ENCODE measurements around the gene LETM1. TPM values are rescaled to one million over a fixed set of nuclear protein-coding genes. Genes with fewer than 3 reads are reported as not detected.

Gene LETM1
- total and polyA plus RNA-seq, 2 of the 13 experiments (the other 11 are each of a cell fraction or from before 2014, with no cell fraction given) = 9.7 to 41.6 TPM

DNA sequence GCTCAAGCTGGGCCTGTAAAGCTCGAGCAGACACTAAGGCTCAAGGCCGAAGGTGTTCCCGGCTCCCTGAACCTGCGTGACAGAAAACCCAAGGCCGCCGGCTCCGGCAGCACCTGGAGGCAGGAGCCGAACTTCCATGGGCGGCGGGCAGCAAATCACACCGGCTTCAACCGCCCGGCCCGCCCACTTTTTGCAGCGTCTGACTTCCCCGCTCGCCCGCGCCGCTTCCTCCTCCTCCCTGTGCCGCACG lies 14.3 kb upstream of the LETM1 start (continued):
- TF ChIP-seq MXI1 (IDR thresholded peaks at IDR 0.05; ENCODE audit: borderline replicate concordance, low read depth, low read length) = peak; percentile 50; the same call in 1 of the 3 replicates
- TF ChIP-seq TGIF2 (CRISPR knock-in tag; IDR thresholded peaks at IDR 0.05) = peak; percentile 10; the same call in 1 of the 2 replicates
- TF ChIP-seq, protein P1, sequence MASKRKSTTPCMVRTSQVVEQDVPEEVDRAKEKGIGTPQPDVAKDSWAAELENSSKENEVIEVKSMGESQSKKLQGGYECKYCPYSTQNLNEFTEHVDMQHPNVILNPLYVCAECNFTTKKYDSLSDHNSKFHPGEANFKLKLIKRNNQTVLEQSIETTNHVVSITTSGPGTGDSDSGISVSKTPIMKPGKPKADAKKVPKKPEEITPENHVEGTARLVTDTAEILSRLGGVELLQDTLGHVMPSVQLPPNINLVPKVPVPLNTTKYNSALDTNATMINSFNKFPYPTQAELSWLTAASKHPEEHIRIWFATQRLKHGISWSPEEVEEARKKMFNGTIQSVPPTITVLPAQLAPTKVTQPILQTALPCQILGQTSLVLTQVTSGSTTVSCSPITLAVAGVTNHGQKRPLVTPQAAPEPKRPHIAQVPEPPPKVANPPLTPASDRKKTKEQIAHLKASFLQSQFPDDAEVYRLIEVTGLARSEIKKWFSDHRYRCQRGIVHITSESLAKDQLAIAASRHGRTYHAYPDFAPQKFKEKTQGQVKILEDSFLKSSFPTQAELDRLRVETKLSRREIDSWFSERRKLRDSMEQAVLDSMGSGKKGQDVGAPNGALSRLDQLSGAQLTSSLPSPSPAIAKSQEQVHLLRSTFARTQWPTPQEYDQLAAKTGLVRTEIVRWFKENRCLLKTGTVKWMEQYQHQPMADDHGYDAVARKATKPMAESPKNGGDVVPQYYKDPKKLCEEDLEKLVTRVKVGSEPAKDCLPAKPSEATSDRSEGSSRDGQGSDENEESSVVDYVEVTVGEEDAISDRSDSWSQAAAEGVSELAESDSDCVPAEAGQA (IDR thresholded peaks at IDR 0.05; ENCODE audit: low read depth) = no peak
- TF ChIP-seq, protein P1 (CRISPR knock-in tag; IDR thresholded peaks at IDR 0.05; ENCODE audit: borderline replicate concordance) = no peak
- no peak for TF ChIP-seq ZKSCAN8 (CRISPR knock-in tag; IDR thresholded peaks at IDR 0.05; ENCODE audit: borderline replicate concordance)
- TF ChIP-seq ZNF383 (CRISPR knock-in tag; IDR thresholded peaks at IDR 0.05; ENCODE audit: borderline replicate concordance) = 0 out of 2 replicates have a peak, but pooled peaks have one; percentile 30
- no peak for TF ChIP-seq WIZ (CRISPR knock-in tag; IDR thresholded peaks at IDR 0.05)
- TF ChIP-seq ZNF264 (CRISPR knock-in tag; IDR thresholded peaks at IDR 0.05) = no peak
- peak; percentile 73 for TF ChIP-seq HNRNPLL (IDR thresholded peaks at IDR 0.05; ENCODE audit: low read depth, low read length, poor library complexity, severe bottlenecking)
- no peak for TF ChIP-seq ZNF589 (CRISPR knock-in tag; conservative IDR thresholded peaks at IDR 0.05)
- TF ChIP-seq, protein P2, sequence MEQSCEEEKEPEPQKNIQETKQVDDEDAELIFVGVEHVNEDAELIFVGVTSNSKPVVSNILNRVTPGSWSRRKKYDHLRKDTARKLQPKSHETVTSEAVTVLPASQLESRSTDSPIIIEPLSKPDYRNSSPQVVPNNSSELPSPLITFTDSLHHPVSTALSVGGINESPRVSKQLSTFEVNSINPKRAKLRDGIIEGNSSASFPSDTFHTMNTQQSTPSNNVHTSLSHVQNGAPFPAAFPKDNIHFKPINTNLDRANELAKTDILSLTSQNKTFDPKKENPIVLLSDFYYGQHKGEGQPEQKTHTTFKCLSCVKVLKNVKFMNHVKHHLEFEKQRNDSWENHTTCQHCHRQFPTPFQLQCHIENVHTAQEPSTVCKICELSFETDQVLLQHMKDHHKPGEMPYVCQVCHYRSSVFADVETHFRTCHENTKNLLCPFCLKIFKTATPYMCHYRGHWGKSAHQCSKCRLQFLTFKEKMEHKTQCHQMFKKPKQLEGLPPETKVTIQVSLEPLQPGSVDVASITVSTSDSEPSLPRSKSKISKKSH (CRISPR knock-in tag; IDR thresholded peaks at IDR 0.05; ENCODE audit: borderline replicate concordance) = no peak
- TF ChIP-seq HMG20A (CRISPR knock-in tag; IDR thresholded peaks at IDR 0.05; ENCODE audit: borderline replicate concordance) = no peak; the same call in 1 of the 2 replicates
- 0 out of 2 replicates have a peak, but pooled peaks have one; percentile 65 for TF ChIP-seq ZNF34 (CRISPR knock-in tag; IDR thresholded peaks at IDR 0.05; ENCODE audit: borderline replicate concordance)
- no peak for TF ChIP-seq SATB2 (CRISPR knock-in tag; IDR thresholded peaks at IDR 0.05)
- TF ChIP-seq FOXA3 (CRISPR knock-in tag; IDR thresholded peaks at IDR 0.05) = no peak
- no peak for TF ChIP-seq HHEX (CRISPR knock-in tag; IDR thresholded peaks at IDR 0.05)
- TF ChIP-seq ZEB1 (IDR thresholded peaks at IDR 0.05; ENCODE audit: insufficient replicate concordance, low read depth) = peak; percentile 77
- peak; percentile 95 for TF ChIP-seq ARNT2 (CRISPR knock-in tag; IDR thresholded peaks at IDR 0.05; ENCODE audit: low read depth)
- no peak for TF ChIP-seq ZNF317 (CRISPR knock-in tag; IDR thresholded peaks at IDR 0.05)
- no peak for TF ChIP-seq ZNF607 (CRISPR knock-in tag; IDR thresholded peaks at IDR 0.05; ENCODE audit: borderline replicate concordance)
- TF ChIP-seq ZSCAN29 (CRISPR knock-in tag; conservative IDR thresholded peaks at IDR 0.05) = 0 out of 2 replicates have a peak, but pooled peaks have one; percentile 60
- TF ChIP-seq, protein P3, sequence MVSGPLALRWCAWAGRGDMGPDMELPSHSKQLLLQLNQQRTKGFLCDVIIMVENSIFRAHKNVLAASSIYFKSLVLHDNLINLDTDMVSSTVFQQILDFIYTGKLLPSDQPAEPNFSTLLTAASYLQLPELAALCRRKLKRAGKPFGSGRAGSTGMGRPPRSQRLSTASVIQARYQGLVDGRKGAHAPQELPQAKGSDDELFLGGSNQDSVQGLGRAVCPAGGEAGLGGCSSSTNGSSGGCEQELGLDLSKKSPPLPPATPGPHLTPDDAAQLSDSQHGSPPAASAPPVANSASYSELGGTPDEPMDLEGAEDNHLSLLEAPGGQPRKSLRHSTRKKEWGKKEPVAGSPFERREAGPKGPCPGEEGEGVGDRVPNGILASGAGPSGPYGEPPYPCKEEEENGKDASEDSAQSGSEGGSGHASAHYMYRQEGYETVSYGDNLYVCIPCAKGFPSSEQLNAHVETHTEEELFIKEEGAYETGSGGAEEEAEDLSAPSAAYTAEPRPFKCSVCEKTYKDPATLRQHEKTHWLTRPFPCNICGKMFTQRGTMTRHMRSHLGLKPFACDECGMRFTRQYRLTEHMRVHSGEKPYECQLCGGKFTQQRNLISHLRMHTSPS (CRISPR knock-in tag; IDR thresholded peaks at IDR 0.05; ENCODE audit: low read depth) = 0 out of 2 replicates have a peak, but pooled peaks have one; percentile 47
- TF ChIP-seq ZNF333 (CRISPR knock-in tag; IDR thresholded peaks at IDR 0.05; ENCODE audit: borderline replicate concordance) = 0 out of 2 replicates have a peak, but pooled peaks have one; percentile 57
